HG02943 (cell line): ENCODE results near the gene TTLL5.

Source experiments
- ATAC-seq: cut with Tn5 transposase; IDR thresholded peaks from one replicate; pipeline ENCODE4 v1.9.1; 2021; ENCODE audit warnings: mild to moderate bottlenecking, low read depth, moderate library complexity; ENCODE audit not compliant: unreplicated experiment

Gene TTLL5

GRCh38 chr14:75793806-75794205, 132.8 kb downstream of the TTLL5 start:
- ATAC-seq: no peak

DNA sequence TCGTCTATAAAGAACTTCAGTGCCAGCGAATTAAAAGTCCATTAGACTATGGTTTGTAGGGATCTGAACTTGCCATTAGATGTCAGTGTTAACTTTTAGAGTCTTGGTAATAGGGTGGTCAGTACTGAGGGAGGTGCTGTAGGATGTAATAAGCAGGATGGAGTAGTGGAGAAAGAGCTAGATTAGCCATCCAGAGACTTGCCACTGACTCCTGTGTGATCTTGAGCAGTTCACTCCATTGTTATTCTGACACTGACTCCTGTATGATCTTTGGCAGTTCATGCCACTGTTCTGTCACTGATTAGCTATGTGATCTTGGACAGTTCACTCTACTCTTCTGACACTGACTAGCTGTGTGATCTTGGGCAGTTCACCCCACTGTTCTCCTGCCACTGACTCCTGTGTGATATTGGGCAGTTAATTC, 133.6 kb downstream of the TTLL5 start:
- ATAC-seq: no peak

DNA sequence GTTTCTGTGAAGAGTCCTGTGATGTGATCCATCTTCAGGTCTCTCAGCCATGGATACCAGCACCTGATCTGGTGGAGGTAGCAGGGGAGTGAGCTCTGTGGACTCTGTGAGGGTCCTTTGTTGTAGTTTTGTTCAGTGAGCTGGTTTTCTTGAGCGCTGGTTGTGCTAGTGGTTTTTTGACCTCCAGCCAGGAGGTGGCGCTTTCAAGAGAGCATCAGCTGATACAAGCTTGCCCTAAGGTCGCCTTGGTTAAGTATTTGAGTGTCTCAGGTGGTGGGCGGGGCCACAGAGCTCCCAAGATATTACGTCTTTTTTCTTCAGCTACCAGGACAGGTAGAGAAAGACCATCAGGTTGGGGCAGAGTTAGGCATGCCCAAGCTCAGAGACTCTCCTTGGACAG, 139.7 kb downstream of the TTLL5 start:
- ATAC-seq: no peak

GRCh38 chr14:75802486-75802885, 141.4 kb downstream of the TTLL5 start:
- no peak for ATAC-seq

- no peak for ATAC-seq
These were observed 142.7 kb downstream of the TTLL5 start for GRCh38 chr14:75803765-75804164.

GRCh38 chr14:75804570-75805275, 143.7 kb downstream of the TTLL5 start:
- no peak for ATAC-seq

DNA sequence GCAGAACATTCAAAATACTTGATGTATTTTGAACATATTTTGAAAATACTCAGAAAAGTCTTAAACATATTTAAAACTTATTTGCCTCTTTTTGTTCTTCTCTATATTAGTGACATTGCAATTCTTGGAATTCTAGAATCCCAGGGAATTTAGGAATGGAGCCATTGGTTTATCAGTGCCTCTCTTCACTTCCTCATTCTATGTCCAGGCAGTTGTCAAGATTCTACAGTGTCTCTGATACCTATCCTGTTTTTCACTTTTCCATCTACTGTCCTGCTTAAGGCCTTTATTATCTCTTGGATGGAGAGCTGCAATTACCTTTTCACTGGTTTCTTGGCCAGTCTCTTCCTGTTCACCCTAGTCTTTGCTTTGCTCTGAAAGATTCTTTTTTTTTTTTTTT, 144.6 kb downstream of the TTLL5 start:
- ATAC-seq: no peak

GRCh38 chr14:75806352-75806832, 145.3 kb downstream of the TTLL5 start:
- no peak for ATAC-seq

DNA sequence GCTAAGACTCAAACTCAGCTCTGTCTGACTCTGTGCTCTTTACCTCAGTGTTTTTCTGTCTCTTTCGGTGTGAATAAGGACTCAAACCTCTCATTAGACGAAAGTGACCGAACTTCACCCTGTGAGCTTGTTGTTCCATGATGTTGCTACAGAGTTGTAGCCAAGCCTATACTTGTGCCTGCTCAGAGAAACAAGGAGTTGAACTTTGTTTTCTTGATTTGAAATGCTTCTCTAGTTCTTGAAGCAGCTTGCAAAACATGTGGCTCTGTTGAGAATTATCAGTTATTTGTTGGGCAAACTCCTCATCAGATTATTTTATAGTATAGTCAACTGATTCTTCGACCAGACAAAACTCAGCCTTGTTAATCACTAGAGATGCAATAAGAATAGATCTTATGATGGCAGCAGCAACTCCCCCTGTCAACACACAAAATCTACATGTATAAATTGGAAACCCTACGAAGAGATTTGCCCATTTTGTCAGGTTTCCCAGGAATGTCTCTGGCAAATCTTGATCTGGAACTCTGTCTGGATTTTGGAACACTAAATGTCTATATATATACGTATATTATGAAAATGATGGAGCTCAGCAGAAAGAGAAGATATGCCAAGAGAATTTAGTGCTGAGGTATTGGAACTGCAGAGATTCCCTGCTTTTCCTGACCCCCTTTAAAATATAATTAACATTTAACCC, 146.8 kb downstream of the TTLL5 start:
- ATAC-seq: no peak

DNA sequence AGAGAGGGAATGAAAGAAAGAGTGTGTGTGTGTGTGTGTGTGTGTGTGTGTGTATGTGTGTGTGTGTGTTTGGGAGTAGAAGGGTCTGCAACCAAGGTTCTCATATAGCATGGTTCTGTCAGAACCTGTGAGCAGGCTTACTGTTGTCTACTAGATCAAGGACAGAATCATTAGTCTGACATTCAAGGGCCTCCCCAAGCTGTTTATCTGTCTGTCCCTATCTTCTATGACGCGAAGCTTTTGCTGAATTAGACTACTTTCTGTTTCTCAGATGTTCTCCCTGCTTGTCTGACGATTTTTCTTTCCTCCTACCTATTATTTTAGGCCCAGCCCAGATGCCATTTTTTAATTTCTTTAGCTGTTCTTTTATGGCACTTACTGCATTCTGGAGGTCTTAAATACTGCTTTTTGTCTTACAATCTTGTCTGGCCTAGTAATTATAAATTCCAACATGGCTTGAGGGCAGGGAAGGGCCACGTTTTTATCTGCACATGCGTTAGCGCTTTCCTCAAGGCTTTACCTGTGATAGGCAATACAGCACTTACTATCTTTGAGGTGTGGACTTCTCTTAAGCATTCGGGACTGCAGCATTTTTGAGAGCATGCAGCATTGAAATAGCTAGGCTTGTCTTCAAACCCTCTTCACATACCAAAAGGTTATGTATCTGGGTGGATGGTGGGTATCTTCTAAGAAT, 150.2 kb downstream of the TTLL5 start:
- no peak for ATAC-seq

- ATAC-seq: no peak
These were observed 150.9 kb downstream of the TTLL5 start for GRCh38 chr14:75811872-75812499.

- ATAC-seq: no peak
These were observed 151.6 kb downstream of the TTLL5 start for GRCh38 chr14:75812622-75813021.

GRCh38 chr14:75820761-75821160, 159.7 kb downstream of the TTLL5 start:
- ATAC-seq: no peak

- no peak for ATAC-seq
These were observed 160.9 kb downstream of the TTLL5 start for GRCh38 chr14:75821831-75822521.

DNA sequence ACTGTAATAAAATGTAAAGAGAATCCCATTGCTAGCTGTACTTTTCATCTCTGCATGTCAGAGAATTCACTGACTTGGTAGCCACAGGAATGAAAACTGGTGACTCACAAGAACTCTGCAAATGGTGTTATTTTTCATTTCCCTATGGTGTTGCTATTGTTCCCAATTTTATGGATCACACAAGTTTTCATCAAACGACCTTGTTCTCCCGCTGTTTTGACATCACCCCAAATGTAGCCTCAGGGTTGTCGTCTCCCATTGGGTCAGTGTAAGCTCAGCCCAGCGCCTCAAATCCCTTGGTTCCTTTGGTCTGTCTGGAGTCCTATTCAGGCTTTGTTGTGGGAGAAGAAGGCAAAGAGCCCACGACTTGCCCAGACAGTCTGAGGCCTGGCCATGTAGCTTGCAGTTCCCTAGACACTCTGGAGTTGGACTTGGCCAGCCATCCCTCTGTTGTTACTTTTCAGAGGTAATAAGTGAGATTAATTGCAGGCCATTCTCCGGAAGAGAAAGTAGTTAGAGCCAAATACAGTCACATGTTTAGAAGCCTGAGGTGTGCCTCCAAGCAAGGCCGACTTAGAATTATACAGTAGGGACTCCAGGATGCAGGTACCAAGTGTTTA, 161.6 kb downstream of the TTLL5 start:
- ATAC-seq: no peak

DNA sequence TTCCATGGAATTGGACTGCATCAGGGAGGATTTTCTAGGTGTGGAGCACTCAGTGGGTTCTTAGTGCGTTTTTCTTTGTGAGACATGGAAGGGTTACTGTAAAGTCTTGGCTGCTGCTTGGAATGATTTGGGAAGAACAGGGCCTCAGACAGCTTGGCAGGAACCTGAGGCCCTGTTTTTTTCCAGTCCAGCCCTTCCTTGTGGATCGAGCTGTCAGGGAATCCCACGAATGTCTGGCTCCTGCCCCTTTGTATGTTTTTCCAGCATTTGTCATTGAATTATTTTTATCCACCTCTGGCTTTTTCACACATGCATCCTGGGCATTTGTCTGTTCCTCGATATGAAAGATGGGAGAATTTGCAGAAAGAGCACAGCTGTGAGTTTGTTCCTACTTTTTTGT, 162.3 kb downstream of the TTLL5 start:
- ATAC-seq: no peak

GRCh38 chr14:75824318-75824717, 163.3 kb downstream of the TTLL5 start:
- no peak for ATAC-seq

GRCh38 chr14:75825147-75825592, 164.1 kb downstream of the TTLL5 start:
- no peak for ATAC-seq

DNA sequence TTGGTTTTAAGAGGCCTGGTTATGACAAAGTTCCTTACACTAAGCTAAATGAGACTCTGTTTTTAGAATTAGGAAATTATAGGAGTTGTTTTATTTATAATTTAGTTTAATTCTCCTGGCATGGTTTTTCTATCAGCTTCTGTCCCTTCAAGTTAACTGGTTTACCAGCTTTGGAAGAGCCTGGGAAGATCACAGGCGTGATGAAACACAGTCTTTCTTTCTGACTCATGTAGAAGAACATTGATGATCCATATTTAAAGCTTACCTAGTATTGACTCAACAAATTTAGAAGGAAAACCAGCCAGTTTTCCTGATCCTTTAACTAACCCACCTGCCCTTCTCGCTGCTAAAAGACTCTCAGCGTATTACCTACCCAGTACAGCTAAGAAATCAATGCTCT, 165.6 kb downstream of the TTLL5 start:
- ATAC-seq: no peak

DNA sequence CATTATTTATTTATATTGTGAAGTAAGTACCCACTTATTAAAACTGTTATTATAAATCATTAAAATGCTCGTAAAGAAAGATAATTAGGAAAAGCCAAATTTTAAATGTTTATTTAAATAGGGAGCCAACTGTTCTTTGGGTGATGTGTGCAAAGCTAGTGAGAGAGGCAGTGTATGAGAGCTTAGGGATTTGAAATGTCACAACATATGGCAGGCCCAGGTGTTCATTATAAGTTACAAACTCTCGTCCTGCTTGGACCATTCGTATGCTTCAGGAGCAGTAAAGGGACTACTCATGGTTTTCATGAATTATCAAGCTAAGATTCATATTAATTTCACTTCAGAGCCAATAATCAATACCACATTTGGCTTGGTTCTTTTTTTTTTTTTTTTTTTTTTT, 166.3 kb downstream of the TTLL5 start:
- no peak for ATAC-seq
